ENCODE data around the gene MUC21. TPM values are rescaled to one million over a fixed set of nuclear protein-coding genes. Genes with fewer than 3 reads are reported as not detected.
"Not testable (repeated sequence)": the region's sequence is repeated elsewhere in the genome, so short reads cannot be mapped to it uniquely, and the experiment has no call there.

Gene MUC21
- total and polyA plus RNA-seq, 2 donors: under 0.01 to 0.27 TPM

DNA sequence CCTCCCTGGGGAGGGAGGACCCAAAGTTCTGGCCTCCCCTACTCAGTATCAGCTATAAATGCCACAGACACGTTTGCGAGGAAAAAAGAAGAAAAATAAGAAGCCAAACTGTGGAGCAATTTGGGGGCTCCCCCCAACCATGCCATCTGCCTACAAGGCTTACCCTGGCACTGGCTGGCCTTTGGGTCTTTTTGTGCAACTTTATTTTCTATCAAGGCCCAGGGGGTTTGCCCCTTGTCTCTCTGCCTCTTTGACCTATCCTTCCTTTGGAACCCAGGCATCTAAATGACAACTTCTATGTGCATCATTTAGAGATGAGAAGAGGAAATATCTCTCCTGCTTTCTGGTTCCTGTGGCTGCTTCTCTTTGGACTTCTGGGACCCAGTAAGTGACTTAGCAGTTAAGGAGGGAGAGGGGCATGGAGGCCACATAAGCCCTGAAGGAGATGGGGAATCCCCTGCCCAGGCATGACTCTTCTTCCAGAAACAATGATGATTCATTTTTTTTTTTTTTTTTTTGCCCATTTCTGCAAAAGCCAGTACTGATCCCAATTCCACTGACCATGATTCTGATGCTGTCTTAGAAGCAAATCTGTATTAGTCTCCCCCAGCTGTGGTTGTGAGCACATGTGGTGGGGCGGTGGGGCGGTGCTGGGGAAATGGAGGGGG is 27.0 kb downstream of the MUC21 start, which contains the start of gene MUC22:
Gene MUC22 (plus strand): TSS at position 82 of the 668 bp plus-strand sequence. CDS start 233 bp downstream, at position 315.
- Histone ChIP-seq H3K9me3 (ENCODE audit: control insufficient read depth in 2 of 2, insufficient read depth in 1 of 2, low read length in 1 of 2) (peaks cover 0 to 1% of the 10 kb centered on the region in 2 donors), H3K4me3 (ENCODE audit: low read length in 2 of 2) (no peak within 1 kb of the TSS), H3K36me3 (ENCODE audit: control insufficient read depth in 2 of 2, insufficient read depth in 2 of 2, low read length in 1 of 2) (no peaks in the 10 kb centered on the region), H3K27ac (ENCODE audit: low read depth in 1 of 2, low read length in 1 of 2) (no peak within 1 kb of the TSS), H3K27me3 (ENCODE audit: control insufficient read depth in 2 of 2, insufficient read depth in 1 of 2, low read length in 1 of 2) (peaks cover 0 to 18% of the 10 kb centered on the region in 2 donors), H3K4me1 (ENCODE audit: control insufficient read depth in 2 of 2, insufficient read depth in 2 of 2, low read length in 2 of 2) (no peaks in the 10 kb centered on the region)
- DNase-seq (ENCODE audit: low read depth in 6 of 9, low spot score in 9 of 9): no peak
- WGBS: 90% methylated on average over 4 of the region's 4 CpGs

DNA sequence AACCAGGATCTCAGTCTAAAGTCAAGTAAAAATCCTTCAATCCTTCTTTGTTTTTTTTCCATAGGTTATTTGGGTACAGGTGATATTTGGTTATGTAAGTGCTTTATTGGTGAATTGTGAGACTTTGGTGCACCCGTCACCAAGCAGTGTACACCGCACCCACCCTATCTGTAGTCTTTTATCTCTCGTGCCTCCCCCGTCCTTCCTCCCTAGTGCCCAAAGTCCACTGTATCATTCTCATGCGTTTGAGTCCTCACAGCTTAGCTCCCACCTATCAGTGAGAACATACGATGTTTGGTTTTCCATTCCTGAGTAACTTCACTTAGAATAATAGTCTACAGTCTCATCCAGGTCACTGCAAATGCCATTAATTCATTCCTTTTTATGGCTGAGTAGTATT is 27.6 kb downstream of the MUC21 start:
- 77% methylated on average over 6 of the region's 6 CpGs for WGBS
- H3K36me3 ChIP-seq (ENCODE audit: control insufficient read depth in 2 of 2, insufficient read depth in 2 of 2, low read length in 1 of 2): no peaks in the 10 kb centered on the region
- no peak overlapping the region for H3K4me3 ChIP-seq (ENCODE audit: low read length in 2 of 2)
- DNase-seq (ENCODE audit: low read depth in 6 of 9, low spot score in 9 of 9): no peak
- H3K27ac ChIP-seq (ENCODE audit: low read depth in 1 of 2, low read length in 1 of 2): no peak overlapping the region
- H3K4me1 ChIP-seq (ENCODE audit: control insufficient read depth in 2 of 2, insufficient read depth in 2 of 2, low read length in 2 of 2): no peaks in the 10 kb centered on the region
- H3K9me3 ChIP-seq (ENCODE audit: control insufficient read depth in 2 of 2, insufficient read depth in 1 of 2, low read length in 1 of 2): peaks cover 0 to 1% of the 10 kb centered on the region in 2 donors
- H3K27me3 ChIP-seq (ENCODE audit: control insufficient read depth in 2 of 2, insufficient read depth in 1 of 2, low read length in 1 of 2): peaks cover 0 to 15% of the 10 kb centered on the region in 2 donors

DNA sequence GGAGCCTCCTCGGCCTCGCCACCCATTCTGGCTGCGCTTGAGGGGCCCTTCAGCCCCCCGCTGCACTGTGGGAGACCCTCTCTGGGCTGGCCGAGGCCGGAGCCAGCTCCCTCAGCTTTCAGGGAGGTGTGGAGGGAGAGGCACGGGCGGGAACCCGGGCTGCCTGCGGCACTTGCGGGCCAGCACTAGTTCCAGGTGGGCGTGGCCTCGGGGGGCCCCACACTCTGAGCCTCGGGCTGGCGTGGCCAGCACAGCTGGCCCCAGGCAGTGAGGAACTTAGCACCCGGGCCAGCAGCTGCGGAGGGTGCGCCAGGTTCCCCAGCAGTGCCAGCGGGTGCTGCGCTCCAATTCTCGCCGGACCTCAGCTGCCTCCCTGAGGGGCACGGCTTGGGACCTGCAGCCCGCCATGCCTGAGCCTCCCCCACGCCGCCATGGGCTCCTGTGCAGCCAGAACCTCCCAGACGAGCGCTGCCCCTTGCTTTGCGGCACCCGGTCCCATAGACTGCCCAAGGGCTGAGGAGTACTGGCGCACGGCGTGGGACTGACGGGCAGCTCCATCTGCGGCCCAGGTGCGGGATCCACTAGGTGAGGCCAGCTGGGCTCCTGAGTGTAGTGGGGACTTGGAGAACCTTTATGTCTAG is 33.3 kb downstream of the MUC21 start:
- no peaks in the 10 kb centered on the region for H3K36me3 ChIP-seq (ENCODE audit: control insufficient read depth in 2 of 2, insufficient read depth in 2 of 2, low read length in 1 of 2)
- 94% methylated on average over 36 of the region's 36 CpGs for WGBS
- no peak overlapping the region for H3K27ac ChIP-seq (ENCODE audit: low read depth in 1 of 2, low read length in 1 of 2)
- no peak for DNase-seq (ENCODE audit: low read depth in 6 of 9, low spot score in 9 of 9)
- H3K27me3 ChIP-seq (ENCODE audit: control insufficient read depth in 2 of 2, insufficient read depth in 1 of 2, low read length in 1 of 2): peaks cover 0 to 10% of the 10 kb centered on the region in 2 donors
- H3K4me1 ChIP-seq (ENCODE audit: control insufficient read depth in 2 of 2, insufficient read depth in 2 of 2, low read length in 2 of 2): no peaks in the 10 kb centered on the region
- peaks cover 1 to 7% of the 10 kb centered on the region in 2 donors for H3K9me3 ChIP-seq (ENCODE audit: control insufficient read depth in 2 of 2, insufficient read depth in 1 of 2, low read length in 1 of 2)
- no peak overlapping the region for H3K4me3 ChIP-seq (ENCODE audit: low read length in 2 of 2)

DNA sequence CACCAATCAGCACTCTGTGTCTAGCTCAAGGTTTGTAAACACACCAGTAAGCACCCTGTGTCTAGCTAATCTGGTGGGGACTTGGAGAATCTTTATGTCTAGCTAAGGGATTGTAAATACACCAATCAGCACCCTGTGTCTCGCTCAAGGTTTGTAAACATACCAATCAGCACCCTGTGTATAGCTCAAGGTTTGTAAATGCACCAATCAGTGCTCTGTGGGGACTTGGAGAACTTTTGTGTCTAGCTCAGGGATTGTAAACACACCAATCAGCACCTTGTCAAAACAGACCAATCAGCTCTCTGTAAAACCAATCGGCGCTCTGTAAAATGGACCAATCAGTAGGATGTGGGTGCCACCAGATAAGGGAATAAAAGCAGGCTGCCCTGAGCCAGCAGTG is 33.9 kb downstream of the MUC21 start:
- H3K9me3 ChIP-seq (ENCODE audit: control insufficient read depth in 2 of 2, insufficient read depth in 1 of 2, low read length in 1 of 2); DNase-seq (ENCODE audit: low read depth in 6 of 9, low spot score in 9 of 9); H3K36me3 ChIP-seq (ENCODE audit: control insufficient read depth in 2 of 2, insufficient read depth in 2 of 2, low read length in 1 of 2); H3K4me3 ChIP-seq (ENCODE audit: low read length in 2 of 2); H3K27ac ChIP-seq (ENCODE audit: low read depth in 1 of 2, low read length in 1 of 2); H3K4me1 ChIP-seq (ENCODE audit: control insufficient read depth in 2 of 2, insufficient read depth in 2 of 2, low read length in 2 of 2); H3K27me3 ChIP-seq (ENCODE audit: control insufficient read depth in 2 of 2, insufficient read depth in 1 of 2, low read length in 1 of 2): not testable (repeated sequence)
- 96% methylated on average over 3 of the region's 3 CpGs for WGBS

DNA sequence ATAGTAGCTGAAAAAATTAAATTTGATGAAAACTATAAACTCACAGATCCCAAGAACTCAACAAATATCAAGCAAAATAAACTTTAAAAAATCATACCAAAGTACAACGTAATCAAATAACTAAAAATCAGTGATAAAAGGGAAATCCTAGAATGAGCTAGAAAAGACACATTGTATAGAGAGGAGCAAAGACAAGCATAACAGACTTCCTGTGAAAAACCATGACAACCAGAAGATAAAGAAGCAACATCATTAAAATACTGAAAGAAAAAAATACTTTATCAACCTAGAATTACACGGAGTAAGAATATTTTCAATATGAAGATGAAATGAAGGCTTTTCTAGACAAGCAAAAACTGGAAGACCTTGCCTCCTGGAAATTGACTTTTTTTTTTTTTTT is 36.5 kb downstream of the MUC21 start:
- Histone ChIP-seq H3K4me3 (ENCODE audit: low read length in 2 of 2) (no peak overlapping the region), H3K9me3 (ENCODE audit: control insufficient read depth in 2 of 2, insufficient read depth in 1 of 2, low read length in 1 of 2) (peaks cover under 1 to 7% of the 10 kb centered on the region in 2 donors), H3K4me1 (ENCODE audit: control insufficient read depth in 2 of 2, insufficient read depth in 2 of 2, low read length in 2 of 2) (no peaks in the 10 kb centered on the region), H3K27ac (ENCODE audit: low read depth in 1 of 2, low read length in 1 of 2) (no peak overlapping the region), H3K36me3 (ENCODE audit: control insufficient read depth in 2 of 2, insufficient read depth in 2 of 2, low read length in 1 of 2) (no peaks in the 10 kb centered on the region), H3K27me3 (ENCODE audit: control insufficient read depth in 2 of 2, insufficient read depth in 1 of 2, low read length in 1 of 2) (no peaks in the 10 kb centered on the region)
- DNase-seq (ENCODE audit: low read depth in 6 of 9, low spot score in 9 of 9): no peak
- WGBS: 94% methylated on average over 2 of the region's 2 CpGs

DNA sequence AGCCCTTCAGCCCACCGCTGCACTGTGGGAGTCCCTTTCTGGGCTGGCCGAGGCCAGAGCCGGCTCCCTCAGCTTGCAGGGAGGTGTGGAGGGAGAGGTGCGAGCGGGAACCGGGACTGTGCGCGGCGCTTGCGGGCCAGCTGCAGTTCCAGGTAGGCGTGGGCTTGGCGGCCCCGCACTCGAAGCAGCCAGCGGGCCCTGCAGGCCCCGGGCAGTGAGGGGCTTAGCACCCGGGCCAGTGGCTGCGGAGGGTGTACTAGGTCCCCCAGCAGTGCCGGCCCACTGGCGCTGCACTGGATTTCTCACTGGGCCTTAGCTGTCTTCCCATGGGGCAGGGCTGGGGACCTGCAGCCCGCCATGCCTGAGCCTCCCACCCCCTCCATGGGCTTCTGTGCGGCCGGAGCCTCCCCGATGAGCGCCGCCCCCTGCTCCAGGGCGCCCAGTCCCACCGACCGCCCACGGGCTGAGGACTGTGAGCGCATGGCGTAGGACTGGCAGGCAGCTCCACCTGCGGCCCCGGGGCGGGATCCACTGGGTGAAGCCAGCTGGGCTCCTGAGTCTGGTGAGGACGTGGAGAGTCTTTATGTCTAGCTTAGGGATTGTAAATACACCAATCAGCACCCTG is 37.2 kb downstream of the MUC21 start:
- WGBS: 90% methylated on average over 36 of the region's 36 CpGs
- H3K4me1 ChIP-seq (ENCODE audit: control insufficient read depth in 2 of 2, insufficient read depth in 2 of 2, low read length in 2 of 2); H3K4me3 ChIP-seq (ENCODE audit: low read length in 2 of 2): not testable (repeated sequence)

DNA sequence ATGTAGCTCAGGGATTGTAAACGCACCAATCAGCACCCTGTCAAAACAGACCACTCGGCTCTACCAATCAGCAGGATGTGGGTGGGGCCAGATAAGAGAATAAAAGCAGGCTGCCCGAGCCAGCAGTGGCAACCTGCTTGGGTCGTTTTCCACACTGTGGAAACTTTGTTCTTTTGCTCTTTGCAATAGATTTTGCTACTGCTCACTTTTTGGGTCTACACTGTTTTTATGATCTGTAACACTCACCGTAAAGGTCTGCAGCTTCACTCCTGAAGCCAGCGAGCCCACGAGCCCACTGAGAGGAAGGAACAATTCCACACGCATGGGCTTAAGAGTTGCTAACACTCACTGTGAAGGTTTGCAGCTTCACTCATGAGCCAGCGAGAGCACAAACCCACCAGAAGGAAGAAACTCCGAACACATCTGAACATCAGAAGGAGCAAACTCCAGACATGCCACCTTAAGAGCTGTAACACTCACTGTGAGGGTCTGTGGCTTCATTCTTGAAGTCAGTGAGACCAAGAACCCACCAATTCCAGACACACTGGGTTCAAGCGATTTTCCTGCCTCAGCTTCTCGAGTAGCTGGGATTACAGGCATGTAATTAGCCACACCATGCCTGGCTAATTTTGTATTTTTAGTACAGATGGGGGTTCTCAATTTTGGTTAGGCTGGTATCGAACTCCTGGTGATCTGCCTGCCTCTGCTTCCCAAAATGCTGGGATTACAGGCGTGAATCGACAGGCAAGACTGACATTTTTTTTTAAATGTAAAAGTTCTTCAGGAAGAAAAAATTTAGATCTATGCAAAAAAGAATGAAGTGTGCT is 38.4 kb downstream of the MUC21 start:
- H3K4me3 ChIP-seq (ENCODE audit: low read length in 2 of 2); H3K27me3 ChIP-seq (ENCODE audit: control insufficient read depth in 2 of 2, insufficient read depth in 1 of 2, low read length in 1 of 2); DNase-seq (ENCODE audit: low read depth in 6 of 9, low spot score in 9 of 9); H3K27ac ChIP-seq (ENCODE audit: low read depth in 1 of 2, low read length in 1 of 2); H3K9me3 ChIP-seq (ENCODE audit: control insufficient read depth in 2 of 2, insufficient read depth in 1 of 2, low read length in 1 of 2); H3K36me3 ChIP-seq (ENCODE audit: control insufficient read depth in 2 of 2, insufficient read depth in 2 of 2, low read length in 1 of 2); H3K4me1 ChIP-seq (ENCODE audit: control insufficient read depth in 2 of 2, insufficient read depth in 2 of 2, low read length in 2 of 2): not testable (repeated sequence)
- WGBS: 84% methylated on average over 15 of the region's 15 CpGs

More for the DNA sequence above, 37.2 kb downstream of the MUC21 start:
- not testable (repeated sequence) for H3K9me3 ChIP-seq (ENCODE audit: control insufficient read depth in 2 of 2, insufficient read depth in 1 of 2, low read length in 1 of 2); H3K36me3 ChIP-seq (ENCODE audit: control insufficient read depth in 2 of 2, insufficient read depth in 2 of 2, low read length in 1 of 2); H3K27ac ChIP-seq (ENCODE audit: low read depth in 1 of 2, low read length in 1 of 2); H3K27me3 ChIP-seq (ENCODE audit: control insufficient read depth in 2 of 2, insufficient read depth in 1 of 2, low read length in 1 of 2); DNase-seq (ENCODE audit: low read depth in 6 of 9, low spot score in 9 of 9)

DNA sequence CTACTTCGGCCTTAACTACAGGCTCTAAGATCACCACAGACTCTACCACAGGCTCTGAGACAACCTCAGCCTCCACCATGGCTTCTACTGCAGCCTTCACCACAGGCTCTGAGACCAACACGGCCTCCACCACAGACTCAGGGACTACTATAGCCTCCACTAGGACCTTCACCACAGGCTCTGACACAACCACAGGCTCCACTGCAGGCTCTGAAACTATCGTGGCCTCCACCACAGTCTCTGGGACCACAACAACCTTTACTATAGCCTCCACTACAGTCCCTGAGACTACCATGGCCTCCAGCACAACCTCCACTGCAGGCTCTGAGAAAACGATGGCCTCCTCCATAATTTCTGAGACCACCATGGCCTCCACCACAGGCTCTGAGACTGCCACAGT is 42.1 kb downstream of the MUC21 start:
- no peaks in the 10 kb centered on the region for H3K36me3 ChIP-seq (ENCODE audit: control insufficient read depth in 2 of 2, insufficient read depth in 2 of 2, low read length in 1 of 2)

More for the DNA sequence above, 42.1 kb downstream of the MUC21 start:
- H3K4me1 ChIP-seq (ENCODE audit: control insufficient read depth in 2 of 2, insufficient read depth in 2 of 2, low read length in 2 of 2): no peaks in the 10 kb centered on the region
- H3K27me3 ChIP-seq (ENCODE audit: control insufficient read depth in 2 of 2, insufficient read depth in 1 of 2, low read length in 1 of 2): peaks cover 0 to 4% of the 10 kb centered on the region in 2 donors
- peaks cover 1 to 4% of the 10 kb centered on the region in 2 donors for H3K9me3 ChIP-seq (ENCODE audit: control insufficient read depth in 2 of 2, insufficient read depth in 1 of 2, low read length in 1 of 2)
- WGBS: 89% methylated on average over 4 of the region's 4 CpGs
- H3K4me3 ChIP-seq (ENCODE audit: low read length in 2 of 2): no peak overlapping the region
- H3K27ac ChIP-seq (ENCODE audit: low read depth in 1 of 2, low read length in 1 of 2): no peak overlapping the region
- DNase-seq (ENCODE audit: low read depth in 6 of 9, low spot score in 9 of 9): no peak
